Measurements from ENCODE around the gene WNT6.

DNA sequence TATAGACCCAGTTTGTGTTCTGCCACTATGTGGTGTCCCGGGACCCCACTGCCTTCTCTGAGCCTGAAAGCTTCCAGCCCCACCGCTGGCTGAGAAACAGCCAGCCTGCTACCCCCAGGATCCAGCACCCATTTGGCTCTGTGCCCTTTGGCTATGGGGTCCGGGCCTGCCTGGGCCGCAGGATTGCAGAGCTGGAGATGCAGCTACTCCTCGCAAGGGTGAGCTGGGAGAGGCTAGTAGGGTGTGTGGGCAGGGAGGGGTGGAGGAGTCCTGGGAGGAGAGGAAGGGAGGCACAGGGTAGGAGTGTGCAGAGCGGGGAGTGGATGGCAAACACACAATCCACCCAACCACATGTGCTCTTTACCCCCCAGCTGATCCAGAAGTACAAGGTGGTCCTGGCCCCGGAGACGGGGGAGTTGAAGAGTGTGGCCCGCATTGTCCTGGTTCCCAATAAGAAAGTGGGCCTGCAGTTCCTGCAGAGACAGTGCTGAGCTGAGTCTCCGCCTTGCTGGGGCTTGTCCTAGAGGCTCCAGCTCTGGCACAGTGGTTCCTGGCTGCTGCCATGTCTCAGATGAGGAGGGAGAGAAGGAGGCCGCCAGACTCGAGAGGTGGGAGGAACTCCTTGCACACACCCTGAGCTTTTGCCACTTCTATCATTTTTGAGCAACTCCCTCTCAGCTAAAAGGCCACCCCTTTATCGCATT is 44.9 kb upstream of the WNT6 start:
- no peak for TF ChIP-seq EP300 (IDR thresholded peaks at IDR 0.05; ENCODE audit: borderline replicate concordance in 1 of 2, low read depth in 2 of 2, low read length in 2 of 2)
- no peak for TF ChIP-seq POLR2A (IDR thresholded peaks at IDR 0.05; ENCODE audit: control extremely low read depth in 1 of 2, low read depth in 2 of 2, low read length in 2 of 2)
- TF ChIP-seq, protein P1, sequence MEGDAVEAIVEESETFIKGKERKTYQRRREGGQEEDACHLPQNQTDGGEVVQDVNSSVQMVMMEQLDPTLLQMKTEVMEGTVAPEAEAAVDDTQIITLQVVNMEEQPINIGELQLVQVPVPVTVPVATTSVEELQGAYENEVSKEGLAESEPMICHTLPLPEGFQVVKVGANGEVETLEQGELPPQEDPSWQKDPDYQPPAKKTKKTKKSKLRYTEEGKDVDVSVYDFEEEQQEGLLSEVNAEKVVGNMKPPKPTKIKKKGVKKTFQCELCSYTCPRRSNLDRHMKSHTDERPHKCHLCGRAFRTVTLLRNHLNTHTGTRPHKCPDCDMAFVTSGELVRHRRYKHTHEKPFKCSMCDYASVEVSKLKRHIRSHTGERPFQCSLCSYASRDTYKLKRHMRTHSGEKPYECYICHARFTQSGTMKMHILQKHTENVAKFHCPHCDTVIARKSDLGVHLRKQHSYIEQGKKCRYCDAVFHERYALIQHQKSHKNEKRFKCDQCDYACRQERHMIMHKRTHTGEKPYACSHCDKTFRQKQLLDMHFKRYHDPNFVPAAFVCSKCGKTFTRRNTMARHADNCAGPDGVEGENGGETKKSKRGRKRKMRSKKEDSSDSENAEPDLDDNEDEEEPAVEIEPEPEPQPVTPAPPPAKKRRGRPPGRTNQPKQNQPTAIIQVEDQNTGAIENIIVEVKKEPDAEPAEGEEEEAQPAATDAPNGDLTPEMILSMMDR (IDR thresholded peaks at IDR 0.05; ENCODE audit: control extremely low read depth in 1 of 3, insufficient read depth in 1 of 3, low read depth in 1 of 3, low read length in 3 of 3), result no peak
- TF ChIP-seq RFX5 (IDR thresholded peaks at IDR 0.05; ENCODE audit: borderline replicate concordance, low read depth, low read length), result no peak
- no peak for TF ChIP-seq RNF2 (IDR thresholded peaks at IDR 0.05; ENCODE audit: borderline replicate concordance, low read depth, low read length, missing control alignments, poor library complexity, severe bottlenecking)
- TF ChIP-seq TAF1 (IDR thresholded peaks at IDR 0.05; ENCODE audit: low read depth, low read length), result no peak
- no peak for TF ChIP-seq SP1 (IDR thresholded peaks at IDR 0.05; ENCODE audit: low read depth, low read length)
- no peak for TF ChIP-seq KDM1A (IDR thresholded peaks at IDR 0.05; ENCODE audit: borderline replicate concordance, low read length)
- TF ChIP-seq CHD2 (IDR thresholded peaks at IDR 0.05; ENCODE audit: low read length), result no peak
